HG03520 (cell line): ENCODE results near the gene MITD1.
"Not testable (repeated sequence)": the region's sequence is repeated elsewhere in the genome, so short reads cannot be mapped to it uniquely, and the experiment has no call there.

Experiments used
- ATAC-seq: cut with Tn5 transposase; IDR thresholded peaks from one replicate; pipeline ENCODE4 v1.9.1; 2021; ENCODE audit warnings: mild to moderate bottlenecking, moderate library complexity; ENCODE audit not compliant: unreplicated experiment

The MITD1 gene

GRCh38 chr2:99180755-99181623 lies at the start of gene MITD1, which contains the start of gene MRPL30:
TSS of gene MITD1 (minus strand) at chr2:99181058. CDS start at chr2:99180981, 77 bp downstream.
TSS of gene MRPL30 (plus strand) at chr2:99181184. CDS start at chr2:99186204, 5,020 bp downstream.
- peak; percentile 93 for ATAC-seq

DNA sequence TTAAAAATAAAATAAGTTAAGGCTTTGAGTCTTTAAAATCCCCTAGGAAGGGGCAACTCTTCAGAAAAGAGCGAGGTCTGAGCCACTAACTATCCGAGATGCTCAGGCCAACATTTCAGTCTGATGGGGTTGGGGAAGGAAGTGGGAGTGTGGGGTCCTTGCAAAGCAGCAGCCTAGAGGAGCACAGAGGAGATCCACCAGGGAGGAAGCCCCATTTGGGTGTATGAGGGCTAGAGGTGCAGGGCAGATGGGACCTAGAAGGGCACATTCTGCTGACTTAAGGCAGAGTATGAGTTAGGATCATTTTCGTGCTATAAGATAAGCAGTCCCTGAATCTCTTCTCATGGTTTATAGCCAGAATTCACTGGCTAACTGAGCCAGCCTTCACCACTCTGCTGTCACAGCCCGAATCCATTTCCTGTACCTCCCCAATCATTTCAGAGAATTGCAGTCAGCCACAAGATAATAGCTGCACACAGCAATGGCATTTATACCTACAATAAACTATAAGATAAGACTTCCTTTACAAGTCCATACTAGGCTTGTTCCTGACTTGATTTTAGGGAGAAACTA lies 37.2 kb upstream of the MITD1 start:
- no peak for ATAC-seq

GRCh38 chr2:99216096-99216495 lies 35.2 kb upstream of the MITD1 start:
- ATAC-seq = no peak

GRCh38 chr2:99205491-99205890 lies 24.6 kb upstream of the MITD1 start:
- ATAC-seq = no peak

DNA sequence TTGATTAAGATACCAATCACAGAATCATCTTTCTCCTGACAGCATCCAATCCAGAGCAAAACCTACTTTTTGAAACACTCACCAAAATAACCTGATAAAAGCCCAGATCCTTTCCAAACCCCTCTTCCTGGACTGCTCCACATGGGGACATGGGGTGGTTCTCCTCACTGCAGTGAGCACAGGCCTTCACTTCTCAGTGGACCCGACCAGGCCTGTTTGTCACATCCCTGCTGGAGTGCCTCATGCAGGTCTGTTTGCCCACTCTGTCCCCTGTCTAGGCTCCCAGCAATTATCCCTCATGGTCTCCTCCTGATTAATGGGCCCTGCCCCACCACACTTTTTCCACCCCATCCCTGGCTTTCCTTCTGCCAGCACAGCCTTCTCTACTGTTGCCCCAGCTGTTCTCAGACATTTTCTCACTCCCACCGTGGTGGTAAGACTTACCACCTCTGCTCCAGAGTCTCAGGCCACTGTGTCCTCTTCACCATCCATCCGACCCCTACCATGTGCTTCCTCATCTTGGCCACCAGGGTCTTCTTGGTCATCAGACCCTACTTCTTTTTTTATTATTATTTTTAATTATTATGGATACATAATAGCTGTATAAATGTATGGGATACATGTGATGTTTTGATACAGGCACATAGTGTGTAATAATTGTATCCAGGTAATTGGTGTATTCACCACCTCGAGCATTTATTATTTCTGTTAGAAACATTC lies 21.3 kb upstream of the MITD1 start:
- no peak for ATAC-seq

DNA sequence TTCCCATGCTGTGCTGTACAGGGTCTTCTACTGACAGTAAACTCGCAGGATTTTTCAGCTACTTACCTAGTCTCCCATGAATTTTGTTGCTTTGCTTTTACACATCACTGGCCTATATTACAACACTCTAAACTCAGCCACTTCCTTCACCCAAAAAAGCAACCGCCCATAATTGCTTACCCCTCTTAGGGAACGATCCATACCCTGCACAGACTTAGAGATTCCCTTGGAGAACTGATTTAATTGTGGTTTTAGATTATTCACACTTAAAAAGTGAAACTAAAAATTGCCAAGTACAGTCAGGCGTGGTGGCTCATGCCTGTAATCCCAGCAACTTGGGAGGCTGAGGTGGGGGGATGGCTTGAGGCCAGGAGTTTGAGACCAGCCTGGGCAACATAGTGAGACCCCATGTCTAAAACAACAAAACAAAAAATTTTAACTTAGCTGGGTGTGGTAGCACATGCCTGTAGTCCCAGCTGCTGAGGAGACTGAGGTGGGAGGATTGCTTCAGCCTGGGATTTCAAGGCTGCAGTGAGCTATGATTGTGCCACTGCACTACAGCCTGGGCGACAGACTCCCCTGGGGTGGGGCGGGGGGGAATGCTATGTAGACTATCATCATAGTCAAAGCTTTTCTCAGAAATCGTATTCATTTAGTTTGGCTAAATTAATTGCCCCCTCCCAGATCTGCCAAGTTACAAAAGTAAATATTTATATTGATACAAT lies 19.4 kb upstream of the MITD1 start:
- no peak for ATAC-seq

GRCh38 chr2:99198103-99198841 lies 17.4 kb upstream of the MITD1 start:
- no peak for ATAC-seq

GRCh38 chr2:99192364-99192763 lies 11.5 kb upstream of the MITD1 start:
- ATAC-seq = not testable (repeated sequence)

DNA sequence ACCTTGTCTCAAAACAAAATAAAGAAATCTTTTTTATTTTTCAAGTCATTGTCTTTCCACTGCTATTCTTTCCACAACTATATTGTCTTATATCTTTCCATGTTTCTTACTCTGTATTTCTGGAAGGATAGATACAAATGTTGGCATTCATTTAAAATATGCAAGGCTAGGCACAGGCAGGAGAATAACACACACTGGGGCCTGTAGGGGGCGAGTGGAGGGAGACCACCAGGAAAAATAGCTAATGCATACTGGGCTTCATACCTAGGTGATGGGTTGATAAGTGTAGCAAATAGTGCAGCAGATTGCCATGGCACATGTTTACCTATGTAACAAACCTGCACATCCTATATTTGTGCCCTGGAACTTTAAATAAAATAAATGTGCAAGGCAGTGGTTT lies 9.7 kb upstream of the MITD1 start:
- no peak for ATAC-seq

GRCh38 chr2:99188357-99188756 lies 7.5 kb upstream of the MITD1 start:
- no peak for ATAC-seq

- ATAC-seq = no peak
Measured at GRCh38 chr2:99187011-99187410, 6.2 kb upstream of the MITD1 start.

DNA sequence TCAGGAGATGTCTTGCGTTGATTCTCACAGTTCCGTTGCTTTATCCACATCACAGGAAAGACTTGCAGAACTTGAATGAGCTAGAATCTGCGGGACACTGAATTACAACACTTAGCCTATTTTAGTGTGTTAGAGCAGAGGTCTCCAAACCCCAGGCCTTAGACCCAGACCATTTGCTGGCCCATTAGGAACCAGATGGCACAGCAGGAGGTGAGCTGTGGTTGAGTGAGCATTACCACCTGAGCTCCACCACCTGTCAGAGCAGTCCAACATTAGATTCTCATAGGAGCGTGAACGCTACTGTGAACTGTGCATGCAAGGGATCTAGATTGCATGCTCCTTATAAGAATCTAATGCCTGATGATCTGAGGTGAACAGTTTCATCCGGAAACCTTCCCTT lies 4.0 kb upstream of the MITD1 start:
- ATAC-seq = no peak

- no peak for ATAC-seq
Measured at GRCh38 chr2:99183025-99183424, 2.2 kb upstream of the MITD1 start.

DNA sequence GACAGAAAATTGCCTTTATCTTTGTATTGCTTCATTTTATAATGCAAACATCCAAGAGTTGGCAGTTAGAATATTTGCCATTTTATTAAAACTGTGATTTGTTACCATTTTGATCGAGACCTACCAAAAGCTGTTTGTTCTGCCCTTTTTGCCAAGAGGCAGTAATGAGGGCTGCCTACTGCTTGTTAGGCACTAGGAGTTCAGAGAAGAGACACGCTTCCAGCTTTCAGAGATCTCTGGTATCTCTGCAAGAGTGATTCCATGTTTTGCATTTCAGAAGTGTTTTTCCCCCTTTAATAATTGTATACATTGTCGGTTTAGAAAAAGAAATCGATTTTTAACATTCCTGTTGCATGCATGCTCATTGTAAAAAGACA lies 754 bp upstream of the MITD1 start:
- ATAC-seq = no peak

DNA sequence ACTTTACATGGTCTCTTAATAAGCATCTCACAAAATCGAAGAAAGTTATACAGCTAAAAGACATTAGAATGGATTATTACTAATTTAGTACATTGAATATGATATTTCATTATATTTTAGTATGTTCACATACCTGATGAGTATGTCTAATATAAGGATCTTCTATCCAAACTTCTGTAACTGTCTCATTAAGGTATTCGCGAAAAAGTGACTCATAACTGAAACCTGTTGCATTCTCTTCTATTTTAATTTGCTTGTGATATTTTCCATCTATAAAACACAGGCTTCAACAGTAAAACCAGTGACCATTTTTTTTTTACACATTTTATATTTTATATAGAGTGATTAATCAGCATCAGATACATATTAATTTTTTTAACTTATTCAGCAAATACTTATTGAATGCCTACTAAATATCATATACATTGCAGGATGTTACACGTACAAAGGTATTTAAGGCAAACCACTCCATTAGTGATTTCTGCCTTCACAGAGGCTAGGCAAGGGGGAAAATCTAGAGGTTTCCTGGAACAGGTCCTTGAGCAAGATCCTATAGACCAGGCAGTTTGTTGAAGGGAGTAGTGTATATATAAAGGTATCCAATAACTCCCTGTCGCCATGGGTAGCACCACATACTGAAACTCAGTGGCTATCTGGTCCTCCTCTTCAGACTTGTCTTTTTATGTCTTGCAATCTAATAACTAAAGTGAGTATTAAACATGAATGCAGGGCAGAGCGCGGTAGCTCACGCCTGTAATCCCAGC lies 9.3 kb downstream of the MITD1 start:
- no peak for ATAC-seq

DNA sequence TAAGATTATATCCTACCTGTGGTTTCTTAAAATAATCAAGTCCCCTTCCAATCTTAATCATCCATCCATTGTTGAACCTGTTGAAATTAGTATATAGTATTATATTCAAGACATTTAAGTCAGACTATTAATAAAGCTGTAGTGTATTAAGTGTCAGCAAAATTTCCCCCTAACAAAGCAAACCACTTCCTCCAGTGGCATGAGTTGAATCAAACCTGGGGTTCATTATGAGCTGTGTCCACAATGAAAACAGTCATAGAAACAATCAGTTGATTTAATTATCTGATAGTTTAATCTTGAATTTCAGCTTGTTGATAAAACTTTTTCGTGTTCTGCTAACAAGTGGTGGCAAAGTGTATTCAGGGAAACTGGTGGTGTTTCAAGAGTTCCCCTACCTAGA lies 11.3 kb downstream of the MITD1 start:
- no peak for ATAC-seq

- ATAC-seq = no peak
Measured at GRCh38 chr2:99166218-99166617, 14.6 kb downstream of the MITD1 start.

GRCh38 chr2:99159594-99159993 lies 21.3 kb downstream of the MITD1 start:
- no peak for ATAC-seq

- no peak for ATAC-seq
Measured at GRCh38 chr2:99158599-99158998, 22.3 kb downstream of the MITD1 start.

DNA sequence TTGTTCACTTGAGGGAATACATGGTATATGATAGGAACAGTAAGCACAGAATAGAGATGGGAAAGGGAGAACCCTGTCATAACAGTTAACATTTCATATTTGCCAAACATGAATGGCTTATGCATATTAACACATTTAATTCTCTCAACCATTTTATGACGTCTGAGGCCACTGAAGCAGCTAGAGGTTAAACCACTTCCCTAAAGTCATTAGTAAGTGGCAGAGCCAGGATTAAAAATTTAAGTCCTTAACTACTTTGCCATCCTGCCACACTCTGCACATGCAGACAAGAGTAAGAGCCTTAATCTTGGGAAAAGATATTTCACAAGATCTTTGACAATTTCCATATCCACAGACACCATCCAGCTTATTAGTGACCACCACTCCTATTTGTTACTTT lies 24.0 kb downstream of the MITD1 start:
- ATAC-seq = no peak
